Measurements from ENCODE around the gene CADPS2. TPM values are rescaled to one million over a fixed set of nuclear protein-coding genes. Genes with fewer than 3 reads are reported as not detected.
"Not testable (repeated sequence)": the region's sequence is repeated elsewhere in the genome, so short reads cannot be mapped to it uniquely, and the experiment has no call there.

Gene CADPS2
- total RNA-seq, 4 donors from 2014 or later = 27.7 to 46.2 (median 32.6) TPM

- intact Hi-C loops (cut with DNase I) = no loop called here
- no peaks in the 10 kb centered on the region for H3K36me3 ChIP-seq
- 92 to 93% methylated on average over 2 of the region's 2 CpGs for WGBS, 2 donors
- H3K27ac ChIP-seq = no peak overlapping the region
- H3K4me1 ChIP-seq = no peaks in the 10 kb centered on the region
- H3K4me3 ChIP-seq (replicated peaks in 1 of 3) = no peak overlapping the region
- no peaks in the 10 kb centered on the region for H3K27me3 ChIP-seq
- TF ChIP-seq CTCF (IDR thresholded peaks at IDR 0.05) = no peak
- TF ChIP-seq POLR2A (IDR thresholded peaks at IDR 0.05) = no peak
- no peaks in the 10 kb centered on the region for H3K9me3 ChIP-seq
- DNase-seq = no peak
These were observed 201.8 kb downstream of the CADPS2 start for GRCh38 chr7:122684504-122684903.

- no peak overlapping the region for H3K27ac ChIP-seq
- H3K9me3 ChIP-seq = no peaks in the 10 kb centered on the region
- intact Hi-C loops (cut with DNase I) = no loop called here
- 59 to 72% methylated on average over 8 of the region's 8 CpGs for WGBS, 2 donors
- H3K36me3 ChIP-seq = no peaks in the 10 kb centered on the region
- H3K27me3 ChIP-seq = no peaks in the 10 kb centered on the region
- no peak for TF ChIP-seq CTCF (IDR thresholded peaks at IDR 0.05)
- no peak for TF ChIP-seq POLR2A (IDR thresholded peaks at IDR 0.05)
- H3K4me3 ChIP-seq (replicated peaks in 1 of 3) = no peak overlapping the region
- DNase-seq = peak; percentile 9 to 18
- H3K4me1 ChIP-seq = no peaks in the 10 kb centered on the region
These were observed 203.3 kb downstream of the CADPS2 start for GRCh38 chr7:122682815-122683550.

- H3K27me3 ChIP-seq; H3K36me3 ChIP-seq; intact Hi-C loops (cut with DNase I); H3K9me3 ChIP-seq; H3K4me3 ChIP-seq (replicated peaks in 1 of 3); H3K4me1 ChIP-seq; DNase-seq; H3K27ac ChIP-seq: not testable (repeated sequence)
- 95 to 96% methylated on average over 16 of the region's 16 CpGs for WGBS, 2 donors
These were observed 205.1 kb downstream of the CADPS2 start for GRCh38 chr7:122681186-122681585.

- DNase-seq = no peak
- no peak for TF ChIP-seq POLR2A (IDR thresholded peaks at IDR 0.05)
- TF ChIP-seq CTCF (IDR thresholded peaks at IDR 0.05) = no peak
- Histone ChIP-seq H3K27me3 (no peaks in the 10 kb centered on the region), H3K9me3 (no peaks in the 10 kb centered on the region), H3K4me3 (replicated peaks in 1 of 3) (no peak overlapping the region), H3K4me1 (peaks cover 4 to 6% of the 10 kb centered on the region in 2 donors), H3K36me3 (no peaks in the 10 kb centered on the region), H3K27ac (no peak overlapping the region)
- intact Hi-C loops (cut with DNase I) = no loop called here
- 90 to 91% methylated on average over 1 of the region's 1 CpG for WGBS, 2 donors
These were observed 206.4 kb downstream of the CADPS2 start for GRCh38 chr7:122679813-122680212.

- H3K27me3 ChIP-seq; intact Hi-C loops (cut with DNase I); H3K9me3 ChIP-seq; H3K4me3 ChIP-seq (replicated peaks in 1 of 3); H3K36me3 ChIP-seq; H3K27ac ChIP-seq; H3K4me1 ChIP-seq: not testable (repeated sequence)
- DNase-seq = peak; percentile 28 to 46
- 56 to 57% methylated on average over 9 of the region's 9 CpGs for whole genome bisulfite sequencing, 2 donors
These were observed 207.0 kb downstream of the CADPS2 start for GRCh38 chr7:122679269-122679709.

- Histone ChIP-seq H3K27ac (no peak overlapping the region), H3K36me3 (no peaks in the 10 kb centered on the region), H3K27me3 (no peaks in the 10 kb centered on the region), H3K9me3 (no peaks in the 10 kb centered on the region), H3K4me1 (peaks cover 7 to 10% of the 10 kb centered on the region in 2 donors), H3K4me3 (replicated peaks in 1 of 3) (no peak overlapping the region)
- DNase-seq = no peak
- WGBS, 2 donors = 76 to 81% methylated on average over 1 of the region's 1 CpG
- intact Hi-C loops (cut with DNase I) = no loop called here
- TF ChIP-seq POLR2A (IDR thresholded peaks at IDR 0.05) (no peak), CTCF (IDR thresholded peaks at IDR 0.05) (no peak)
These were observed 209.1 kb downstream of the CADPS2 start for GRCh38 chr7:122677149-122677548.
